Activated CD8-positive, alpha-beta T cell treated with anti-CD3 and anti-CD28 coated beads for 36 hours (primary cell): ENCODE results near the gene CABS1. TPM values are rescaled to one million over a fixed set of nuclear protein-coding genes. Genes with fewer than 3 reads are reported as not detected.

Experiments
- ATAC-seq: fragments of 200-7000 bp; cut with Tn5 transposase; one replicate; pipeline ENCODE4 v1.10.0; 2021; ENCODE audit warnings: mild to moderate bottlenecking, moderate library complexity
- CTCF ChIA-PET: fragments of 350-600 bp; sonication (Branson Sonifier 250); formaldehyde crosslinking; loops from one replicate; lab custom pipeline; 2021; ENCODE audit warnings: antibody characterized with exemption; lab: Charles Lee
- POLR2A ChIA-PET: fragments of 350-600 bp; sonication (Branson Sonifier 250); formaldehyde crosslinking; loops from one replicate; lab custom pipeline; 2021; ENCODE audit warnings: antibody characterized with exemption; lab: Charles Lee
- DNase-seq: peaks from one replicate; pipeline ENCODE4 v3.0.0-alpha.2; 2020
- H3K27ac Mint-ChIP-seq: one replicate; pipeline ENCODE4 v1.8.0; 2021; ENCODE audit warnings: mild to moderate bottlenecking, mixed read lengths
- H3K27me3 Mint-ChIP-seq: one replicate; pipeline ENCODE4 v1.8.0; 2021; ENCODE audit warnings: mixed read lengths
- H3K36me3 Mint-ChIP-seq: one replicate; pipeline ENCODE4 v1.8.0; 2021; ENCODE audit warnings: low read depth, mixed read lengths
- H3K4me1 Mint-ChIP-seq: one replicate; pipeline ENCODE4 v1.8.0; 2021; ENCODE audit warnings: low read depth, mixed read lengths
- H3K4me3 Mint-ChIP-seq: one replicate; pipeline ENCODE4 v1.8.0; 2021; ENCODE audit warnings: mild to moderate bottlenecking, moderate library complexity, mixed read lengths
- H3K9me3 Mint-ChIP-seq: one replicate; pipeline ENCODE4 v1.8.0; 2021; ENCODE audit warnings: mixed read lengths
- CTCF ChIP-seq: fragments of 200-600 bp; IDR thresholded peaks from one replicate; pipeline ENCODE4 v1.8.0; 2022; ENCODE audit warnings: antibody characterized with exemption, mild to moderate bottlenecking
- intact Hi-C: fragments of 100-400 bp; cut with micrococcal nuclease; formaldehyde crosslinking; loops from one replicate; pipeline ENCODE4 v1.10.0; 2022
- total RNA-seq, 2 experiments: library from RNA; stranded (reverse); gene quantifications; one replicate each; pipeline ENCODE4 v1.2.3, GENCODE V29; 2021

The CABS1 gene
- total RNA-seq, 2 experiments from 2014 or later = not detected

GRCh38 chr4:70299643-70300042 lies 35.1 kb upstream of the CABS1 start:
- no peak for ATAC-seq
- Mint-ChIP-seq H3K4me1 (no peaks in the 10 kb centered on the region), H3K27ac (no peak overlapping the region), H3K9me3 (no peaks in the 10 kb centered on the region), H3K27me3 (no peaks in the 10 kb centered on the region), H3K36me3 (no peaks in the 10 kb centered on the region), H3K4me3 (no peak overlapping the region)
- TF ChIP-seq CTCF = no peak
- ChIA-PET CTCF (no interaction called here), POLR2A (no interaction called here)
- no peak for DNase-seq
- intact Hi-C loops = no loop called here

GRCh38 chr4:70300215-70300614 lies 34.6 kb upstream of the CABS1 start:
- no peak for ATAC-seq
- Mint-ChIP-seq H3K27ac (no peak overlapping the region), H3K9me3 (no peaks in the 10 kb centered on the region), H3K4me1 (no peaks in the 10 kb centered on the region), H3K4me3 (no peak overlapping the region), H3K36me3 (no peaks in the 10 kb centered on the region), H3K27me3 (no peaks in the 10 kb centered on the region)
- TF ChIP-seq CTCF = no peak
- DNase-seq = no peak
- intact Hi-C loops = no loop called here
- ChIA-PET POLR2A (no interaction called here), CTCF (no interaction called here)

DNA sequence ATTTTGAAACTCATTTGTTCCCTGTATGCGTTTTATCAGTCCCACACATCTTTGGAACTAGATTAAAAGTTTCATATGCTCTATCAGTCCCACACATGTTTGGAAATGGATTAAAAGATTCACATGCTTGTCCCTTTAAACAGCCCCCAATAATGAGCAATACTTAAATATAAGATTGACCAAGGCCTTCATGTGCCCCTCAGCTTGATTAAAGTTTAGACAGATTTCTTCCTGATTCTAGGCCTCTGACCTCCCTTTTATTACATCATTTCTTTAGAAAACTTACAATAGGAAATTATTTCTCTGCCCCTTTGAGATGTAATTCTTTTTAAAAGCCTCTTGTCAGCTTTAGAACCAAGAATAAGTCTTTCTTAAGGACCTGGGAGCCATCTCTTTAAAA lies 31.7 kb upstream of the CABS1 start:
- ChIA-PET POLR2A (no interaction called here), CTCF (no interaction called here)
- Mint-ChIP-seq H3K4me3 (no peak overlapping the region), H3K27ac (no peak overlapping the region), H3K27me3 (no peaks in the 10 kb centered on the region), H3K9me3 (peaks cover 1% of the 10 kb centered on the region), H3K36me3 (no peaks in the 10 kb centered on the region), H3K4me1 (no peaks in the 10 kb centered on the region)
- no peak for DNase-seq
- no peak for TF ChIP-seq CTCF
- no peak for ATAC-seq
- intact Hi-C loops = no loop called here

DNA sequence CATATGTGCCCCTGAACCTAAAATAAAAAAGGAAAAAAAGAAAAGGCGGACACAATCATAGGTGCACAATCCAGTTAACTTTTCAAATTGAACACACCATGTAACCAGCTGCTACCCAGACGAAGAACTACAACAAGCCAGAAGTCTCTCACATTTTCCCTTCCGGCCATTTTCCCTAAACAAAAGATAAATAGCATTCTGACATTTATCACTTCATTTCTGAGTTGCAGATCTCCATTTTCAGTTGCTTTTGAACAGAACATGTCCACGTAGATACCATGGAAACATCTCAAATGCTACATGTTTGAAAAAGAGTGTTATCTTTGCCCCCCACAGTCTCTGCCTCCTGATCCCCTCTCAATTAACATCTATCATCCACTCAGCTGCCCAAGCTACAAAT lies 29.2 kb upstream of the CABS1 start:
- Mint-ChIP-seq H3K4me3 (no peak overlapping the region), H3K27me3 (no peaks in the 10 kb centered on the region), H3K4me1 (no peaks in the 10 kb centered on the region), H3K9me3 (peaks cover 3% of the 10 kb centered on the region), H3K27ac (no peak overlapping the region), H3K36me3 (no peaks in the 10 kb centered on the region)
- no peak for TF ChIP-seq CTCF
- no peak for DNase-seq
- CTCF ChIA-PET = no interaction called here
- intact Hi-C loops = no loop called here
- no peak for ATAC-seq
- POLR2A ChIA-PET = no interaction called here

DNA sequence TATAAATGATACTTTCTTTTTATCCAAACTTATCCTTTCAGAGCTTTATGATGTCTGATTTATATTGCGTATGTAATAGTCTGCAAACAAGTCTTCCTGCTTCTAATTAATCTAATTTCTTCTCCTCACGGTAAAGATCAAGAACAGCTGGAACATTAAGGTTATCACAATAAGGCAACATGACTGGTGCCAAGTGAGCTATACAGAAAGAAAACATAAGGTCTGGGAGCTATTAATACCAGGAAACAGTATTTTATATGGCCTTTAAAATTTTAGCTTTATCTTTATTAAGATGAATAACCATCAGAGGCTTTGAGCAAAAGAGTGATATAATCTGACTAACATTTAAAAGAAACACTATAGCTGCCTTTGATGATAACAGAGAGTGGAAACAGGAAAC lies 28.7 kb upstream of the CABS1 start:
- DNase-seq (no peak), ATAC-seq (no peak)
- no peak for TF ChIP-seq CTCF
- H3K27ac Mint-ChIP-seq = no peak overlapping the region
- peaks cover 3% of the 10 kb centered on the region for H3K9me3 Mint-ChIP-seq
- ChIA-PET CTCF (no interaction called here), POLR2A (no interaction called here)
- intact Hi-C loops = no loop called here
- H3K4me3 Mint-ChIP-seq = no peak overlapping the region
- H3K4me1 Mint-ChIP-seq = no peaks in the 10 kb centered on the region
- H3K27me3 Mint-ChIP-seq = no peaks in the 10 kb centered on the region
- no peaks in the 10 kb centered on the region for H3K36me3 Mint-ChIP-seq
